Uterus (tissue), 4 donors: ENCODE data around the gene LRPPRC. TPM values are rescaled to one million over a fixed set of nuclear protein-coding genes. Genes with fewer than 3 reads are reported as not detected.

Experiments
- DNase-seq, 2 donors: peaks; one replicate each; pipeline ENCODE4 v3.0.0-alpha.2; 2019 to 2020
- H3K27ac ChIP-seq, 2 donors: fragments of 200-600 bp; sonication (generic); 1 replicate in 1 of 2; 2 replicates in 1 of 2; pipeline ENCODE4 v1.5.1; 2016 to 2018
- H3K27me3 ChIP-seq, 2 donors: fragments of 200-600 bp; sonication (generic); one replicate each; pipeline ENCODE4 v1.5.1; 2018 to 2019; ENCODE audit warnings: control low read depth in 1 of 2
- H3K36me3 ChIP-seq, 2 donors: fragments of 200-600 bp; sonication (generic); one replicate each; pipeline ENCODE4 v1.5.1; 2019; ENCODE audit warnings: control low read depth in 1 of 2
- H3K4me1 ChIP-seq, 2 donors: fragments of 200-600 bp; sonication (generic); one replicate each; pipeline ENCODE4 v1.5.1; 2018 to 2019; ENCODE audit warnings: control low read depth in 1 of 2
- H3K4me3 ChIP-seq, 2 donors: fragments of 200-600 bp; sonication (generic); 1 replicate in 1 of 2; 2 replicates in 1 of 2; pipeline ENCODE4 v1.5.1; 2018 to 2019; ENCODE audit warnings: mild to moderate bottlenecking in 1 of 2
- H3K9me3 ChIP-seq, 2 donors: fragments of 200-600 bp; sonication (generic); one replicate each; pipeline ENCODE4 v1.5.1; 2019; ENCODE audit warnings: control low read depth in 1 of 2
- CTCF ChIP-seq, 4 experiments: fragments of 200-600 bp in 2 of 4; fragments of 450-650 bp in 2 of 4; sonication (generic) in 2 of 4; IDR thresholded peaks; one replicate each; pipeline ENCODE4 v1.5.1; 2016 to 2019; ENCODE audit warnings: antibody characterized with exemption in 4 of 4, mild to moderate bottlenecking in 2 of 4, moderate library complexity in 1 of 4
- POLR2A ChIP-seq, 2 donors: fragments of 450-650 bp; IDR thresholded peaks; one replicate each; pipeline ENCODE4 v1.6.1; 2016; ENCODE audit warnings: antibody characterized with exemption in 2 of 2, mild to moderate bottlenecking in 1 of 2, moderate library complexity in 1 of 2
- intact Hi-C: fragments of 100-400 bp; cut with DNase I; formaldehyde crosslinking; loops from one replicate; pipeline ENCODE4 v1.15.1; 2023; ENCODE audit warnings: low total_unique reads
- total RNA-seq, 4 donors: library from RNA; depleted of rRNA in 3 of 4; stranded (reverse); fragments of >200 nt in 3 of 4; gene quantifications; one replicate each; pipeline versions ENCODE4 v1.1.0 to v1.2.4, GENCODE V29; 2014 to 2023
- donor health status: DM: yes; HTN: yes; CAD: no.

Gene LRPPRC
- total RNA-seq, result 10 to 100 TPM; 39.7 to 99.1 (median 71.6) TPM

- H3K4me3 ChIP-seq, result peak within 1 kb of the TSS; percentile 90 to 99
- H3K4me1 ChIP-seq, result peaks cover 0 to 9% of the 10 kb centered on the region in 2 donors
- H3K27me3 ChIP-seq, result no peaks in the 10 kb centered on the region
- no peaks in the 10 kb centered on the region for H3K9me3 ChIP-seq
- intact Hi-C loops, result no loop called here
- TF ChIP-seq CTCF (IDR thresholded peaks at IDR 0.05) (peak in 2 of 4 experiments; percentile 6 to 29), POLR2A (IDR thresholded peaks at IDR 0.05) (peak; percentile 55 to 74)
- H3K36me3 ChIP-seq, result no peaks in the 10 kb centered on the region
- peak within 1 kb of the TSS; percentile 75 to 89 for H3K27ac ChIP-seq
- peak; percentile 90 to 96 for DNase-seq
Measured at GRCh38 chr2:43995733-43996533, at the start of gene LRPPRC. Gene LRPPRC (minus strand): TSS chr2:43995989. CDS start chr2:43995947, 42 bp downstream.

- Histone ChIP-seq H3K9me3 (no peaks in the 10 kb centered on the region), H3K27ac (no peak overlapping the region), H3K4me1 (no peaks in the 10 kb centered on the region), H3K36me3 (no peaks in the 10 kb centered on the region), H3K27me3 (no peaks in the 10 kb centered on the region), H3K4me3 (no peak overlapping the region)
- intact Hi-C loops, result no loop called here
- TF ChIP-seq CTCF (IDR thresholded peaks at IDR 0.05) (no peak), POLR2A (IDR thresholded peaks at IDR 0.05) (no peak)
- DNase-seq, result no peak
Measured at GRCh38 chr2:44045061-44045460, 49.3 kb upstream of the LRPPRC start.

- Histone ChIP-seq H3K27me3 (no peaks in the 10 kb centered on the region), H3K4me3 (no peak overlapping the region), H3K4me1 (no peaks in the 10 kb centered on the region), H3K27ac (no peak overlapping the region), H3K9me3 (no peaks in the 10 kb centered on the region), H3K36me3 (no peaks in the 10 kb centered on the region)
- peak; percentile 78 to 86 (median 78) for TF ChIP-seq CTCF (IDR thresholded peaks at IDR 0.05)
- no peak for TF ChIP-seq POLR2A (IDR thresholded peaks at IDR 0.05)
- DNase-seq, result peak; percentile 57 to 74
- intact Hi-C loops, result no loop called here
Measured at GRCh38 chr2:44044281-44044720, 48.5 kb upstream of the LRPPRC start.

GRCh38 chr2:44040365-44040764 lies 44.6 kb upstream of the LRPPRC start:
- no peaks in the 10 kb centered on the region for H3K36me3 ChIP-seq
- H3K9me3 ChIP-seq, result no peaks in the 10 kb centered on the region
- no peak overlapping the region for H3K4me3 ChIP-seq
- TF ChIP-seq POLR2A (IDR thresholded peaks at IDR 0.05), result no peak
- TF ChIP-seq CTCF (IDR thresholded peaks at IDR 0.05), result no peak
- H3K27me3 ChIP-seq, result no peaks in the 10 kb centered on the region
- H3K27ac ChIP-seq, result no peak overlapping the region
- intact Hi-C loops, result no loop called here
- no peaks in the 10 kb centered on the region for H3K4me1 ChIP-seq
- no peak for DNase-seq

- TF ChIP-seq POLR2A (IDR thresholded peaks at IDR 0.05) (no peak), CTCF (IDR thresholded peaks at IDR 0.05) (no peak)
- no peaks in the 10 kb centered on the region for H3K36me3 ChIP-seq
- no peaks in the 10 kb centered on the region for H3K27me3 ChIP-seq
- DNase-seq, result no peak
- no peaks in the 10 kb centered on the region for H3K9me3 ChIP-seq
- no peak overlapping the region for H3K4me3 ChIP-seq
- no peaks in the 10 kb centered on the region for H3K4me1 ChIP-seq
- H3K27ac ChIP-seq, result no peak overlapping the region
- intact Hi-C loops, result no loop called here
Measured at GRCh38 chr2:44038277-44038676, 42.5 kb upstream of the LRPPRC start.
